Endothelial cell of umbilical vein (primary cell): ENCODE data around the gene DPP10. TPM values are rescaled to one million over a fixed set of nuclear protein-coding genes. Genes with fewer than 3 reads are reported as not detected.

Experiments
- BruUV-seq: library from RNA; stranded (reverse); fragments of 400-500 nt; replicated peaks from 2 replicates; lab custom pipeline; 2021; lab: Mats Ljungman, UMichigan
- CTCF ChIA-PET: fragments of 300-600, 350-600 bp; sonication (Branson Sonifier 250); formaldehyde crosslinking; loops from one replicate; lab custom pipeline; 2021; ENCODE audit warnings: antibody characterized with exemption, inconsistent platforms; lab: Charles Lee
- POLR2A ChIA-PET: fragments of 300-600, 350-600 bp; sonication (Branson Sonifier 250); formaldehyde crosslinking; loops from one replicate; lab custom pipeline; 2021; ENCODE audit warnings: antibody characterized with exemption, inconsistent platforms; lab: Charles Lee
- DNase-seq: peaks from one replicate; pipeline ENCODE4 v3.0.0-alpha.2; 2011; ENCODE audit warnings: low read depth, low spot score
- FAIRE-seq: peaks from 2 replicates; lab custom pipeline; 2011; peaks lifted over from hg19 to GRCh38; lab: Jason Lieb, UNC
- H2AFZ ChIP-seq: 2 replicates; pipeline ENCODE4 v1.6.0; 2012; ENCODE audit warnings: low read depth, low read length, control low read depth, inconsistent platforms
- H3K27ac ChIP-seq: 2 replicates; pipeline ENCODE4 v1.5.1; 2011; ENCODE audit warnings: low read depth, mild to moderate bottlenecking, control low read depth, low read length, moderate library complexity; ENCODE audit not compliant: insufficient read depth
- H3K27me3 ChIP-seq, 2 experiments: 2 replicates each; pipeline versions ENCODE4 v1.6.0 to v1.6.1; 2011; ENCODE audit warnings: low read length in 2 of 2, mixed read lengths in 1 of 2; ENCODE audit not compliant: control insufficient read depth in 2 of 2, insufficient read depth in 2 of 2
- H3K36me3 ChIP-seq, 2 experiments: 2 replicates in 1 of 2; 3 replicates in 1 of 2; pipeline ENCODE4 v1.5.1; 2011; ENCODE audit warnings: low read length in 2 of 2, mild to moderate bottlenecking in 1 of 2, moderate library complexity in 1 of 2; ENCODE audit not compliant: control insufficient read depth in 2 of 2, insufficient read depth in 2 of 2; ENCODE audit errors: extremely low read depth in 1 of 2
- H3K4me1 ChIP-seq: 3 replicates; pipeline ENCODE4 v1.5.1; 2011; ENCODE audit warnings: mild to moderate bottlenecking, low read length; ENCODE audit not compliant: control insufficient read depth, insufficient read depth; ENCODE audit errors: extremely low read depth
- H3K4me2 ChIP-seq: 2 replicates; pipeline ENCODE4 v1.6.1; 2011; ENCODE audit warnings: low read length, control low read depth, mixed read lengths; ENCODE audit not compliant: insufficient read depth
- H3K4me3 ChIP-seq, 3 experiments: fragments of 200-600 bp in 1 of 3; sonication (generic), shearing (Covaris generic) in 1 of 3; replicated peaks in 1 of 3; 2 replicates each; pipeline ENCODE4 v1.5.1; 2011 to 2016; ENCODE audit warnings: control low read depth in 3 of 3, low read length in 3 of 3, mild to moderate bottlenecking in 2 of 3, inconsistent platforms in 1 of 3, low read depth in 1 of 3, moderate library complexity in 1 of 3; ENCODE audit not compliant: insufficient read depth in 1 of 3
- H3K79me2 ChIP-seq: 2 replicates; pipeline ENCODE4 v1.6.0; 2012; ENCODE audit warnings: low read length, inconsistent platforms; ENCODE audit not compliant: control insufficient read depth, insufficient read depth
- H3K9ac ChIP-seq: replicated peaks from 2 replicates; pipeline ENCODE3; 2011; ENCODE audit warnings: low read length, control low read depth; ENCODE audit not compliant: insufficient read depth; ENCODE audit errors: extremely low read depth
- H3K9me1 ChIP-seq: replicated peaks from 3 replicates; pipeline ENCODE4 v1.6.0; 2011; ENCODE audit warnings: mild to moderate bottlenecking, low read length; ENCODE audit not compliant: control insufficient read depth, insufficient read depth; ENCODE audit errors: extremely low read depth
- H3K9me3 ChIP-seq: replicated peaks from 2 replicates; pipeline ENCODE4 v1.5.1; 2012; ENCODE audit warnings: low read length, inconsistent platforms; ENCODE audit not compliant: control insufficient read depth, insufficient read depth
- H4K20me1 ChIP-seq: replicated peaks from 2 replicates; pipeline ENCODE3; 2011; ENCODE audit warnings: mild to moderate bottlenecking, low read length; ENCODE audit not compliant: control insufficient read depth, insufficient read depth; ENCODE audit errors: extremely low read depth
- CTCF ChIP-seq, 2 donors: IDR thresholded peaks; 1 replicate in 1 of 2; 2 replicates in 1 of 2; pipeline ENCODE4 v1.5.1; 2011; ENCODE audit warnings: low read length in 2 of 2, mild to moderate bottlenecking in 2 of 2, moderate library complexity in 2 of 2, control low read depth in 1 of 2, inconsistent platforms in 1 of 2, low read depth in 1 of 2; ENCODE audit not compliant: insufficient read depth in 1 of 2; ENCODE audit errors: extremely low read depth in 1 of 2
- EZH2 ChIP-seq: IDR thresholded peaks from 2 replicates; pipeline ENCODE4 v1.6.1; 2012; ENCODE audit warnings: borderline replicate concordance, low read depth, mild to moderate bottlenecking, moderate library complexity, low read length, inconsistent platforms; ENCODE audit not compliant: severe bottlenecking
- FOS ChIP-seq: IDR thresholded peaks from 2 replicates; pipeline ENCODE4 v1.6.1; 2011; ENCODE audit warnings: mild to moderate bottlenecking, low read length, moderate library complexity, borderline replicate concordance; ENCODE audit not compliant: insufficient read depth
- GATA2 ChIP-seq: IDR thresholded peaks from 2 replicates; pipeline ENCODE4 v1.7.0; 2011; ENCODE audit warnings: low read depth, mild to moderate bottlenecking, moderate library complexity, mixed read lengths, low read length; ENCODE audit not compliant: insufficient read length, insufficient read depth
- JUN ChIP-seq: IDR thresholded peaks from 2 replicates; pipeline ENCODE4 v1.6.1; 2011; ENCODE audit warnings: borderline replicate concordance, low read depth; ENCODE audit not compliant: insufficient read length, insufficient read depth
- MAX ChIP-seq: IDR thresholded peaks from 2 replicates; pipeline ENCODE4 v1.6.1; 2011; ENCODE audit not compliant: insufficient read depth, insufficient read length
- MYC ChIP-seq: IDR thresholded peaks from one replicate; pipeline ENCODE4 v1.6.1; 2011; ENCODE audit warnings: mild to moderate bottlenecking, low read depth, low read length
- POLR2A ChIP-seq: IDR thresholded peaks from 2 replicates; pipeline ENCODE4 v1.6.1; 2012; ENCODE audit warnings: low read depth, mild to moderate bottlenecking, control low read depth, low read length
- POLR2AphosphoS5 ChIP-seq: IDR thresholded peaks from 2 replicates; pipeline ENCODE4 v1.6.1; 2012; ENCODE audit warnings: low read depth, mild to moderate bottlenecking, control low read depth, low read length, moderate library complexity; ENCODE audit not compliant: insufficient read depth
- dilution Hi-C: fragments of 300-500 bp; cut with MboI; formaldehyde crosslinking; loops from one replicate; pipeline ENCODE4 v1.15.0; 2019; ENCODE audit warnings: low sequenced_read_pairs; ENCODE audit not compliant: extremely low pct_ligation_motif_present
- intact Hi-C: fragments of 100-400 bp; cut with micrococcal nuclease; formaldehyde crosslinking; loops from one replicate; pipeline ENCODE4 v1.10.0; 2022
- polyA plus RNA-seq, 4 experiments: library from polyadenylated mRNA; depleted of rRNA in 3 of 4; stranded (reverse) in 3 of 4; unstranded in 1 of 4; fragments of >200 nt; gene quantifications; 2 replicates each; pipeline versions ENCODE4 v1.2.1 to v1.2.3, GENCODE V29; 2011 to 2012; ENCODE audit warnings: missing spikeins in 1 of 4
- total RNA-seq: library from RNA; stranded (reverse); gene quantifications from 2 replicates; pipeline ENCODE4 v1.2.3, GENCODE V29; 2021

DPP10 gene
- total and polyA plus RNA-seq, 2 donors (not counting 3 experiments of a cell fraction or from before 2014, with no cell fraction given) = not detected

DNA sequence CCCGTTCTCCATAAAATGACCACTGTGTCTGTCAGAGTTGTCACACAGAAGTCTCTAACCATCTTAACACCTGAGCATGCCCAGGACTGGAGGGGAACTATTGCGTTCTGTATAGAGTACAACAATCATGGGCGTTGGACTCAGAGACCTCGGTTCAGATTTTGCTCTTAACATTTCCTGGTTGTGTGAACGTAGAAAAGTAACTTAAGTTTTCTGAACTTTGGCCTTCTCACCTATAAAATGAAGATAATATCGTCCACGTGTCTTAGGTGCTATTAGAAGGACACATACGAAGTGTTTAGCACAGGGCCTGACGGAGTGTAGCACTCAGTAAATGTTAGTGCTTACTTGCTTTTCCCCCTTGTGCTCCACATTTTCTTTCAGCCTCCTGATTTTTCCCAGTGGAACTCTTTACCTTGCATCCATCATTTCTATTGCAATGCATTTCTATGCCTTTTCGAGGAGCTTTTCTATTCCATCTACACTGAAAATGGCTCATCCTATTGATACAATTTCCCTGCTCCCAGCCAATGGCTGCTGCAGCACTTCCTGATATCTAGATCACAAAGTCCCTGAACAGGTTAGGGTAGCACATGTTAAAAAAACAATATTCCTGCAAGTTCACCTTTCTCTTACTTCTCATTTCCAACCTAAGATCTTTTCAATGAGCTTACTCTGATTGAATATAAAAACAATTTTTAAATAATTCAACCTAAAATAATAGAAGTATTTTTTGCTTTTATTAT is 22.7 kb downstream of the DPP10 start:
- BruUV-seq = no TSS peak
- H2AFZ ChIP-seq = no peak overlapping the region
- no peak overlapping the region for H3K4me3 ChIP-seq
- H3K27me3 ChIP-seq = no peaks in the 10 kb centered on the region
- no peaks in the 10 kb centered on the region for H3K9me3 ChIP-seq
- no peak overlapping the region for H3K27ac ChIP-seq
- CTCF ChIA-PET = no interaction called here
- FAIRE-seq (no peak), DNase-seq (no peak)
- no peaks in the 10 kb centered on the region for H3K4me1 ChIP-seq
- intact Hi-C loops (no loop called here), dilution Hi-C loops (no loop called here)
- no peaks in the 10 kb centered on the region for H3K79me2 ChIP-seq
- no peak overlapping the region for H3K4me2 ChIP-seq
- no peaks in the 10 kb centered on the region for H3K9me1 ChIP-seq
- H4K20me1 ChIP-seq = no peaks in the 10 kb centered on the region
- POLR2A ChIA-PET = no interaction called here
- TF ChIP-seq POLR2AphosphoS5 = no peak
- no peak for TF ChIP-seq EZH2
- TF ChIP-seq POLR2A = no peak
- no peak for TF ChIP-seq MAX
- TF ChIP-seq GATA2 = no peak
- no peak for TF ChIP-seq MYC
- TF ChIP-seq FOS = no peak
- TF ChIP-seq JUN = no peak
- TF ChIP-seq CTCF (IDR thresholded peaks at IDR 0.05; ENCODE audit: extremely low read depth in 1 of 2, insufficient read depth in 1 of 2, low read depth in 1 of 2, low read length in 2 of 2) = no peak
- H3K36me3 ChIP-seq = no peaks in the 10 kb centered on the region
- no peak overlapping the region for H3K9ac ChIP-seq
